HG03135 (cell line): Measurements from ENCODE around the gene RBP3.

Experiments used
- ATAC-seq: cut with Tn5 transposase; IDR thresholded peaks from one replicate; pipeline ENCODE4 v1.9.1; 2021; ENCODE audit warnings: mild to moderate bottlenecking, moderate library complexity; ENCODE audit not compliant: unreplicated experiment

RBP3 gene

DNA sequence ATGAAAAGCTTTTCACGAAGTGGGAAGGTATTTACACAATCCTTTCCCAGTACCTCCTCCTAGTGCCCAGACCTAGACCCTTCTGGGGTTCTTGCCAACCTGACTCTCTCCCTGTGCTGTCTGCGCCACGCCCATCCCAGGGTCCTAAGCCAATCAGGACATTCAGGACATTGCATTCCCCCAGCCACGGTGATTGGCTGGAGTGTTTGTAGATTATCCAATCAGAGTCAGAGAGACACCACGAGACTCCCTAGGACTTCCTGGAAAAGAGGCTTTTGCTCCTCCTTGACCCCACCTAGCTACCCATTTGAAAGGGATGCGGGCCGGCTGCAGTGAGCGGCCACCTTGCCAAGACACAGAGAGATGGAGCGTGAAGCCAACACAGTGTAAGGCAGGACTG is 29.5 kb upstream of the RBP3 start:
- no peak for ATAC-seq

GRCh38 chr10:47319784-47320183 is 28.4 kb upstream of the RBP3 start:
- ATAC-seq = no peak

DNA sequence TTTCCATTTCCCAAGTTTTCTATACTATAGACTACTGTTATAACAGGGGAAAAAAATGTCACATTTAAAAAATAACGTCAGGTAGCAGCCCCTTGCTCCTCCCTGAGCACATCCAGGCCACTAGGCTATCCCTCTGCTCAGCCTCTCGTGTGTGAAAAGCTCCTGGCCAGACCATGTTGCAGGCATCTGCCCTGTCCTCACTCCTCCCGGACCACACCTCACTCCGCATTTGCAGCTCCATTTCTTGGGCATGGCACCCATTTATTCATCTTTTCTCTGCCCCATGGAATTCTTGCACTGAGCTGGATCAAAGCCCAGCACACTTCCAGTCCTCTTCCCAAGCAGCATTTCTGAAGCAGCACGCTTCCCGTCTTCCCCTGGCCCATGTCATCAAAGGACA is 27.4 kb upstream of the RBP3 start:
- ATAC-seq = no peak

DNA sequence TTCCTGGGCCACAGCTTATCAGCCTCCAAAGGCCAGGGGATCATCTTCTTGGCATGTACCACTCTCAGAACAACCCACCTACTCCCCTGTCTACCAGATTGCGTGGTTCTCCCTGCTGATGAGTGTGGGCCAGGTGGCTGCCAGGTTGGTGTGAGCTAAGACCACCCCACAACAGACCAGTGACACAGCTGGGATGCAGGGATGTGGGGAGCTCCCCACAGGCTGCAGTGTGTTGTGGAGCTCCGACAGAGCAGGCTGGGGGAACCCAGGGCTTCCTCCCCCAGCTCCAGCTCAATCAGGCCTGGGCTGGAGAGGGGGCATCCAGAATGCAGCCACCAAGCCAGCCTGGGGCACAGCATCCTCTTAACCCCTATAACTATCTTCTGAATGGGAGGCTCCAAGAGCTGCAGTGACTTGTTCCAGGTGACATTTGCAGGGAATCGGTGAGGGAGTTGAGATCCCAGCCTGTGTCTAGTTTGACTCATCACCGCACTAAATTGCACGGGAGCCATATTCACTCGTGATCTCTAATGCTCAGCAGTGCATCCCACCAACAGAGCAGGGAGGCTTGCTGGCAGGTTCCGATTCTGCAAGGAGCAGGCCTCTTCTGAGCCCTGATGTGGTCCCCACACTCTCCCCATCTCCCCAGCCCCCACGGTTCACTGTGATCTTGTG is 26.5 kb upstream of the RBP3 start:
- ATAC-seq = no peak

DNA sequence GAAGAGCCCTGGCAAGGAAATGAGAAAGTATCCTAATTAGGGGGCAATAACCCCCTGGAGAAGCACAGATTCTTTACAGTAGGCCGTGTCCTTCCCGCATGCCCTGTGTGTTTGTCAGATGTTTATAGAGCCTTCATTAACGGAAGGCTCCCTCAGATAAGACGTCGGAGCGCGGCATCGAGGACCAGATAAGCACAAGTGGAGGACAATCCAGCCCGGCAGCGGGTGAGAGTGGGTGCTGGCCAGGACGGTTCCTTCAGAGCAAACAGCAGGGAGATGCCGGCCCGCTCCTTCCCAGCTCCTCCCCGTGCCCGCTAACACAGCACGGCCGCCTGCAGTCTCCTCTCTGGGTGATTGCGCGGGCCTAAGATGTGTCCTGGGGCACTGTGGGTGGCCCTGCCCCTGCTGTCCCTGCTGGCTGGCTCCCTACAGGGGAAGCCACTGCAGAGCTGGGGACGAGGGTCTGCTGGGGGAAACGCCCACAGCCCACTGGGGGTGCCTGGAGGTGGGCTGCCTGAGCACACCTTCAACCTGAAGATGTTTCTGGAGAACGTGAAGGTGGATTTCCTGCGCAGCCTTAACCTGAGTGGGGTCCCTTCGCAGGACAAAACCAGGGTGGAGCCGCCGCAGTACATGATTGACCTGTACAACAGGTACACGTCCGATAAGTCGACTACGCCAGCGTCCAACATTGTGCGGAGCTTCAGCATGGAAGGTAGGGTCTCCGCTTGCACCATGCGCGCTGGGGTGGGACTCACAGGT is 25.7 kb upstream of the RBP3 start, which contains the start of gene GDF2:
GDF2 (plus strand) TSS at position 155 of the 762 bp plus-strand sequence; CDS start at position 370, 215 bp downstream.
- ATAC-seq = no peak

DNA sequence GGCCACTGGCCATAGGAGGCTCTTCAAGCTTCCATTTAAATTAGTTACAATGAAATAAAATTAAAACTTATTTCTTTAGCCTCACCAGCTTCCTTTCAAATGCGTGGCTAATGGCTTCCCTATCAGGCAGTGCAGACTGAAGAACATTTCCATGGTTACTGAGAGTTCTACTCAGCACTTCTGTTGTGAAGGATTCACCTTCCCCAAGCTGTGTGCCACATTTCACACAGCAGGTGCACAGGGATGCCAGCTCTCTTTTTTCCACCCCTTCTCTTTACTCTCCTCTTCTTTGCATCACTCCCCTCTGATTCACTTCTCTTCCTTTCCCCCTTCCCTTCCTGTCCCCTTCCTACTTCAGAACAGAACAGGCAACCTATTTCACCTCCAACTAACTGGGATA is 25.1 kb upstream of the RBP3 start:
- no peak for ATAC-seq

DNA sequence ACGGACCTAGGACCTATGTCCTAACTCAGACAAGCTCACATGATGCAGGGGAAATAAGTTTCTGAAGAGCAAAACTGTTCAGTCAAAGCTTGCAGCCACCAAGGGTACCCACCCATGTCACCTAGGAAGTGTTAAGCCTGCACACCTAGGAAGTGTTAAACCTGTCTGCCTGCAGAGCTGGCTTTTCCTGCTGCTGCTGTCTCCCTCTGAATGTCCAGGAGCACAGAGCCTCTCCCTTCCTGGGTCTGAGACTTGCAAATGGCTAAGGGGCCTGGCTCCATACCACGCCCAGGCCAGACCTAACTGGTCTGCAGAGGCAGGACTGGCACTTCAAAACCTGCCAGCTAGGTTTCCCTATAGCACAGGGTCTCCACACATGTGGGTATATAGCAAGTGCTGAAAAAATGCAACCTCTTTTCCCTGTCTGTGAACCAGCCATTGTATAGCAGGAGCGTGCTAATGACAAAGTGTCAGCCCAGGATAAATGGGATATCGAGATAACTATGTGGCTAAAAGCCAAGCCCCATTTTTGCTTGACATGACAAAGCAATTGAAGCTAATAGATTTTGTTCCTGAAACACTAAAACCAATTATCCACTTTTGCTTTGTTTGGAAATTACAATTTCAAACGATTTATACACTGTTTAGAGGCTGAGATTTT is 24.4 kb upstream of the RBP3 start:
- ATAC-seq = no peak

- ATAC-seq = no peak
Observed at GRCh38 chr10:47325303-47326291, 22.6 kb upstream of the RBP3 start.

DNA sequence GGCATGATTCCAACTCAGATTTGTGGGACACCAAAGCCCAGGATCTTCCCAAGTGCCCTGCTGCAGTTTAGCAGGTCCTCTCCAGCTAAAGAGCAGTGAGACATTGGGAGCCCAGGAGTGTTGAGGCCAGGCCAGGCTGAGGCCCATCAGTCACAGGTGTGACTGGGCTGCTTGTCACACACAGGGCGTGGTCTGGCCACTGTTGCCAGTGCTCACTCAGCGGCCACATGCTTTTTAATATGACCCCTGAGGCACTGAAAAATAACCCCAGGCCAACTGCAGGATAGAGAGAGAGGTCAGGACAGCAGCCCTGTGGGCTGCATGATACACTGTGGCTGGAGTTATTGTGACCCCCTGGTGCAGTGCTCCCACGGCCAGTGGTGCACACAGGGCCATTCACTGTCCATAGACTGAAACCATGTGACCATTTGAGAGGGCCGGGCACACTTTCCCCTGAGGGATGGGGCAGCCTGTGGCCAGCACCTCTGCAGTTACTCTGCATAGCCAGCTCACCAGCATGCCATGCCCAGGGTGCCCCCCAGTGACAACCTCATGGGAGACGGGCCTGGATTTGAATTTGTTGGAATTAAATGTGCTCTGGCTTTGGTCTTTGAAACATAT is 21.7 kb upstream of the RBP3 start:
- no peak for ATAC-seq

- ATAC-seq = no peak
Observed at GRCh38 chr10:47326927-47327330, 21.2 kb upstream of the RBP3 start.

GRCh38 chr10:47329855-47330254 is 18.3 kb upstream of the RBP3 start:
- ATAC-seq = no peak

DNA sequence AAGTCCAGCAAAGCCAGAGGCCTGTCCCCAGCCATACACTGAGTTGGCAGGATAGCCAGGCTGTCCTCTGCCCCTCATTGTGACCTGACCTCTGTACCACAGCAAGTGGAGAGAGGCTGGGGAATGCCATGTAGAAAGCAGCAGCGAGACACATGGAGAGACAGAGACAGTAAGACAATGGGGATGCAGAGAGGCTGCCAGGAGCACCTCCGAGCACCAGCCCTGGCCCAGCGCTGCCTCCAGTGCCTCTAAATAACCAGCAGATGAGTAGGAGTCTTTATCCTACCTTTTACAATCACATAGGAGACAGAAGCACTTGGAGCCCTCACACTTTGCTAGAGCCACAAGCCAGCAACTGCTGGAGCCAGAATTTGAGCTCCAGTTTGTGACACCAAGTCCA is 17.8 kb upstream of the RBP3 start:
- no peak for ATAC-seq

- ATAC-seq = no peak
Observed at GRCh38 chr10:47330804-47331203, 17.4 kb upstream of the RBP3 start.

- no peak for ATAC-seq
Observed at GRCh38 chr10:47331491-47331890, 16.7 kb upstream of the RBP3 start.

- no peak for ATAC-seq
Observed at GRCh38 chr10:47331954-47332353, 16.2 kb upstream of the RBP3 start.

DNA sequence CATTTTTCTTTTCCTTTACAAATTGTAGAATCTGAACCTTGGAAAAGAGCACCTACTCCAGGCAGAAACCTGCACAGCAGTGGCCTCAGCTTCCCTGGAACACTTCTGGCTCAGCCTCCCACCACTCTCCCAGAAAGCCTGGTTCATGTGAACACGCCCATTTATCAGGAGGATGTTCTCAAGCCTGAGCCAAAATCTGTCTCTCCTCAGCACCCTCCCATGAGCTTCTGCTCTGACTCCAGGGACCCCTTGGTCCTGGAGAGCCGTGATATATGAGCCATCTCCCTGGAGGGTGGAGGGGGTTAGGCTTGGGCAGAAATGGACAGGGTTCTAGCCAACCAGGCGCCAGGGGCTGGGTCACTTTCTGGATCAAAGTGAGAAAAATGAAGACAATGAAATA is 15.8 kb upstream of the RBP3 start:
- ATAC-seq = no peak

DNA sequence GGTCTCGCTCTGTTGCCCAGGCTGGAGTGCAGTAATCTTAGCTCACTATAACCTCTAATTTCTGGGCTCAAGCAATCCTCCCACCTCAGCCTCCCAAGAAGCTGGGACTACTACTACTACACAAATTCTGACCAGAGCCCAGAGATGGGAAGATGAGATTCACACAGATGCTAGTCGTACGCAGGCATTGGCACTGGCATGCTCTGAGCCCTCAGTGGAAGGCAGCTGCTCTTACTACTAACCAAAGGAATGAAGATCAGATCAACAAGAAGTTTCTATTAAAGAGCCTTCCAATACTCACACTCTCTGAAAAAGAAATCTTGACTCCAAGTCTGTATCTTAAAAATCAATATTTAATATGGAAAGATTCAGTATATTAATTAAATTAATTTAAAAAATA is 15.2 kb upstream of the RBP3 start:
- no peak for ATAC-seq

GRCh38 chr10:47333532-47333931 is 14.6 kb upstream of the RBP3 start:
- no peak for ATAC-seq

GRCh38 chr10:47334466-47335295 is 13.5 kb upstream of the RBP3 start:
- no peak for ATAC-seq
